ENCODE measurements around the gene DPF3. TPM values are rescaled to one million over a fixed set of nuclear protein-coding genes. Genes with fewer than 3 reads are reported as not detected.

DPF3 gene
- total and polyA plus RNA-seq, 5 donors from 2014 or later: 0.11 to 2.0 (median 0.49) TPM; not detected in 1

GRCh38 chr14:72903716-72904115 lies 9.8 kb upstream of the DPF3 start:
- H3K36me3 Mint-ChIP-seq: no peaks in the 10 kb centered on the region
- no peak for DNase-seq

GRCh38 chr14:72902801-72903530 lies 9.1 kb upstream of the DPF3 start:
- Mint-ChIP-seq H3K9me3 (peaks cover 0 to 1% (median 0%) of the 10 kb centered on the region in 7 donors), H3K27ac (no peak overlapping the region), H3K4me3 (no peak overlapping the region), H3K36me3 (no peaks in the 10 kb centered on the region), H3K4me1 (peaks cover 0 to 4% (median 1%) of the 10 kb centered on the region in 4 donors), H3K27me3 (peaks cover 15% of the 10 kb centered on the region)
- Histone ChIP-seq H3K4me3 (ENCODE audit: low read depth, low read length) (no peak overlapping the region), H3K36me3 (ENCODE audit: control insufficient read depth, insufficient read depth, low read length) (no peaks in the 10 kb centered on the region), H3K27me3 (ENCODE audit: control insufficient read depth, insufficient read depth, low read length) (peaks cover 4% of the 10 kb centered on the region), H3K27ac (ENCODE audit: insufficient read depth, low read length, poor library complexity, severe bottlenecking) (no peak overlapping the region), H3K4me1 (ENCODE audit: control insufficient read depth, insufficient read depth, low read length, poor library complexity, severe bottlenecking) (no peaks in the 10 kb centered on the region), H3K9me3 (ENCODE audit: control insufficient read depth in 2 of 2, low read length in 2 of 2) (no peaks in the 10 kb centered on the region)
- ATAC-seq (ENCODE audit: low read depth in 2 of 2): no peak
- DNase-seq: no peak

More at GRCh38 chr14:72903716-72904115, 9.8 kb upstream of the DPF3 start:
- no peak for ATAC-seq (ENCODE audit: low read depth in 2 of 2)
- H3K36me3 ChIP-seq (ENCODE audit: control insufficient read depth, insufficient read depth, low read length): no peaks in the 10 kb centered on the region
- no peaks in the 10 kb centered on the region for H3K9me3 ChIP-seq (ENCODE audit: control insufficient read depth in 2 of 2, low read length in 2 of 2)
- H3K4me3 ChIP-seq (ENCODE audit: low read depth, low read length): no peak overlapping the region
- Mint-ChIP-seq H3K27ac (no peak overlapping the region), H3K4me3 (no peak overlapping the region), H3K9me3 (peaks cover 0 to 2% (median 0%) of the 10 kb centered on the region in 7 donors), H3K4me1 (peaks cover 0 to 4% (median 1%) of the 10 kb centered on the region in 4 donors), H3K27me3 (peaks cover 15% of the 10 kb centered on the region)
- no peaks in the 10 kb centered on the region for H3K4me1 ChIP-seq (ENCODE audit: control insufficient read depth, insufficient read depth, low read length, poor library complexity, severe bottlenecking)
- H3K27me3 ChIP-seq (ENCODE audit: control insufficient read depth, insufficient read depth, low read length): peaks cover 6% of the 10 kb centered on the region
- H3K27ac ChIP-seq (ENCODE audit: insufficient read depth, low read length, poor library complexity, severe bottlenecking): no peak overlapping the region

GRCh38 chr14:72901361-72901760 lies 7.5 kb upstream of the DPF3 start:
- Histone ChIP-seq H3K9me3 (ENCODE audit: control insufficient read depth in 2 of 2, low read length in 2 of 2) (no peaks in the 10 kb centered on the region), H3K27ac (ENCODE audit: insufficient read depth, low read length, poor library complexity, severe bottlenecking) (no peak overlapping the region), H3K4me1 (ENCODE audit: control insufficient read depth, insufficient read depth, low read length, poor library complexity, severe bottlenecking) (no peaks in the 10 kb centered on the region), H3K4me3 (ENCODE audit: low read depth, low read length) (no peak overlapping the region), H3K27me3 (ENCODE audit: control insufficient read depth, insufficient read depth, low read length) (peaks cover 10% of the 10 kb centered on the region), H3K36me3 (ENCODE audit: control insufficient read depth, insufficient read depth, low read length) (no peaks in the 10 kb centered on the region)
- ATAC-seq (ENCODE audit: low read depth in 2 of 2) (no peak), DNase-seq (no peak)
- Mint-ChIP-seq H3K9me3 (peaks cover 0 to 1% (median 0%) of the 10 kb centered on the region in 7 donors), H3K4me1 (peaks cover 0 to 4% (median 0%) of the 10 kb centered on the region in 4 donors), H3K27ac (no peak overlapping the region), H3K36me3 (no peaks in the 10 kb centered on the region), H3K27me3 (peaks cover 14% of the 10 kb centered on the region), H3K4me3 (no peak overlapping the region)

- ATAC-seq (ENCODE audit: low read depth in 2 of 2) (no peak), DNase-seq (no peak)
- Mint-ChIP-seq H3K27ac (no peak overlapping the region), H3K4me1 (peaks cover 6 to 20% (median 12%) of the 10 kb centered on the region in 4 donors), H3K9me3 (peaks cover 0 to 1% (median 0%) of the 10 kb centered on the region in 7 donors), H3K36me3 (no peaks in the 10 kb centered on the region), H3K27me3 (peaks cover 34% of the 10 kb centered on the region), H3K4me3 (no peak overlapping the region)
- H3K4me1 ChIP-seq (ENCODE audit: control insufficient read depth, insufficient read depth, low read length, poor library complexity, severe bottlenecking): peaks cover 12% of the 10 kb centered on the region
- no peak overlapping the region for H3K4me3 ChIP-seq (ENCODE audit: low read depth, low read length)
- peaks cover 28% of the 10 kb centered on the region for H3K27me3 ChIP-seq (ENCODE audit: control insufficient read depth, insufficient read depth, low read length)
- no peak overlapping the region for H3K27ac ChIP-seq (ENCODE audit: insufficient read depth, low read length, poor library complexity, severe bottlenecking)
- no peaks in the 10 kb centered on the region for H3K9me3 ChIP-seq (ENCODE audit: control insufficient read depth in 2 of 2, low read length in 2 of 2)
- H3K36me3 ChIP-seq (ENCODE audit: control insufficient read depth, insufficient read depth, low read length): no peaks in the 10 kb centered on the region
Measured at GRCh38 chr14:72898448-72898847, 4.5 kb upstream of the DPF3 start.

GRCh38 chr14:72894623-72895378 lies 900 bp upstream of the DPF3 start:
- peaks cover 47% of the 10 kb centered on the region for H3K27me3 Mint-ChIP-seq
- no peaks in the 10 kb centered on the region for H3K9me3 Mint-ChIP-seq
- no peak for ATAC-seq (ENCODE audit: low read depth in 2 of 2)
- Histone ChIP-seq H3K36me3 (ENCODE audit: control insufficient read depth, insufficient read depth, low read length) (no peaks in the 10 kb centered on the region), H3K4me3 (ENCODE audit: low read depth, low read length) (peak overlapping the region; percentile 80), H3K27ac (ENCODE audit: insufficient read depth, low read length, poor library complexity, severe bottlenecking) (no peak overlapping the region), H3K4me1 (ENCODE audit: control insufficient read depth, insufficient read depth, low read length, poor library complexity, severe bottlenecking) (peaks cover 30% of the 10 kb centered on the region), H3K9me3 (ENCODE audit: control insufficient read depth in 2 of 2, low read length in 2 of 2) (no peaks in the 10 kb centered on the region), H3K27me3 (ENCODE audit: control insufficient read depth, insufficient read depth, low read length) (peaks cover 42% of the 10 kb centered on the region)
- peaks cover 7 to 33% (median 21%) of the 10 kb centered on the region in 4 donors for H3K4me1 Mint-ChIP-seq
- H3K27ac Mint-ChIP-seq: peak overlapping the region in 2 of 3 donors; percentile 56 to 89
- H3K4me3 Mint-ChIP-seq: peak overlapping the region; percentile 96 to 100 (median 96)
- DNase-seq: peak in 1 of 3 donors; percentile 9
- H3K36me3 Mint-ChIP-seq: no peaks in the 10 kb centered on the region

- Histone ChIP-seq H3K4me1 (ENCODE audit: control insufficient read depth, insufficient read depth, low read length, poor library complexity, severe bottlenecking) (peaks cover 30% of the 10 kb centered on the region), H3K9me3 (ENCODE audit: control insufficient read depth in 2 of 2, low read length in 2 of 2) (no peaks in the 10 kb centered on the region), H3K4me3 (ENCODE audit: low read depth, low read length) (peak overlapping the region; percentile 80), H3K27me3 (ENCODE audit: control insufficient read depth, insufficient read depth, low read length) (peaks cover 42% of the 10 kb centered on the region), H3K27ac (ENCODE audit: insufficient read depth, low read length, poor library complexity, severe bottlenecking) (no peak overlapping the region), H3K36me3 (ENCODE audit: control insufficient read depth, insufficient read depth, low read length) (no peaks in the 10 kb centered on the region)
- DNase-seq: no peak
- no peak for ATAC-seq (ENCODE audit: low read depth in 2 of 2)
- H3K27me3 Mint-ChIP-seq: peaks cover 47% of the 10 kb centered on the region
- no peaks in the 10 kb centered on the region for H3K36me3 Mint-ChIP-seq
- peaks cover 7 to 33% (median 21%) of the 10 kb centered on the region in 4 donors for H3K4me1 Mint-ChIP-seq
- H3K4me3 Mint-ChIP-seq: peak overlapping the region; percentile 96 to 100 (median 96)
- H3K9me3 Mint-ChIP-seq: no peaks in the 10 kb centered on the region
- H3K27ac Mint-ChIP-seq: peak overlapping the region in 2 of 3 donors; percentile 56 to 89
Measured at GRCh38 chr14:72894323-72894622, 372 bp upstream of the DPF3 start.

GRCh38 chr14:72892879-72893635 lies 844 bp downstream of the DPF3 start:
- Mint-ChIP-seq H3K27me3 (peaks cover 47% of the 10 kb centered on the region), H3K36me3 (no peaks in the 10 kb centered on the region), H3K27ac (peak overlapping the region; percentile 83 to 93 (median 88)), H3K4me3 (peak overlapping the region; percentile 91 to 97 (median 96)), H3K4me1 (peaks cover 7 to 33% (median 21%) of the 10 kb centered on the region in 4 donors), H3K9me3 (peaks cover 0 to 4% (median 0%) of the 10 kb centered on the region in 7 donors)
- Histone ChIP-seq H3K4me1 (ENCODE audit: control insufficient read depth, insufficient read depth, low read length, poor library complexity, severe bottlenecking) (peaks cover 30% of the 10 kb centered on the region), H3K27ac (ENCODE audit: insufficient read depth, low read length, poor library complexity, severe bottlenecking) (no peak overlapping the region), H3K27me3 (ENCODE audit: control insufficient read depth, insufficient read depth, low read length) (peaks cover 43% of the 10 kb centered on the region), H3K9me3 (ENCODE audit: control insufficient read depth in 2 of 2, low read length in 2 of 2) (no peaks in the 10 kb centered on the region), H3K4me3 (ENCODE audit: low read depth, low read length) (peak overlapping the region; percentile 77), H3K36me3 (ENCODE audit: control insufficient read depth, insufficient read depth, low read length) (no peaks in the 10 kb centered on the region)
- peak; percentile 11 to 40 (median 16) for DNase-seq
- peak in 1 of 2 donors; percentile 3 for ATAC-seq (ENCODE audit: low read depth in 2 of 2)

Data from CD4-positive, CD25-positive, alpha-beta regulatory T cell (primary cell).